ENCODE data around the gene ZNF410. TPM values are rescaled to one million over a fixed set of nuclear protein-coding genes. Genes with fewer than 3 reads are reported as not detected.

ZNF410 gene
- total RNA-seq, 1 experiment from 2014 or later, result 28.1 TPM

GRCh38 chr14:73887318-73887616 lies 608 bp downstream of the ZNF410 start:
- H4K8ac ChIP-seq (replicated peaks; ENCODE audit: insufficient read length, low read depth, low read length), result no peak overlapping the region
- H3K27me3 ChIP-seq (ENCODE audit: insufficient read depth, low read length), result no peaks in the 10 kb centered on the region
- Mint-ChIP-seq H3K36me3 (ENCODE audit: insufficient read depth in 1 of 3, low read depth in 3 of 3) (peaks cover 0 to 7% (median 6%) of the 10 kb centered on the region in 3 experiments; a peak in 4 of 7 replicates), H3K4me3 (peak overlapping the region; percentile 86 to 91), H3K27ac (peak overlapping the region; percentile 42 to 85 (median 70); a peak in 4 of 7 replicates), H3K9me3 (no peaks in the 10 kb centered on the region), H3K4me1 (peaks cover 19 to 21% of the 10 kb centered on the region in 2 experiments), H3K27me3 (ENCODE audit: low read depth) (no peaks in the 10 kb centered on the region)
- H3K79me1 ChIP-seq (ENCODE audit: insufficient read depth, low read depth, low read length, poor library complexity, severe bottlenecking), result peaks cover 6% of the 10 kb centered on the region
- H4K20me1 ChIP-seq (ENCODE audit: control insufficient read depth, insufficient read depth, insufficient read length), result no peaks in the 10 kb centered on the region
- peak overlapping the region; percentile 91 for H3K4me2 ChIP-seq (ENCODE audit: insufficient read depth, insufficient read length, low read length)
- H3K14ac ChIP-seq (ENCODE audit: insufficient read depth, low read length), result no peak overlapping the region
- H4K5ac ChIP-seq (ENCODE audit: insufficient read length, low read depth, low read length), result no peak overlapping the region
- H3K4me1 ChIP-seq (ENCODE audit: insufficient read depth, low read length), result no peaks in the 10 kb centered on the region
- no peak overlapping the region for H2BK15ac ChIP-seq (ENCODE audit: low read depth, low read length)
- H2BK20ac ChIP-seq (ENCODE audit: low read depth, low read length, poor library complexity, severe bottlenecking), result no peak overlapping the region
- H3K79me2 ChIP-seq (ENCODE audit: insufficient read depth, low read length), result peaks cover 10% of the 10 kb centered on the region; the same call in 1 of the 2 replicates
- H2AFZ ChIP-seq (ENCODE audit: low read length), result no peak overlapping the region
- H3K9ac ChIP-seq (ENCODE audit: extremely low read depth, insufficient read length, low read length), result peak overlapping the region; percentile 85
- H3K27ac ChIP-seq (ENCODE audit: insufficient read length, low read depth, low read length), result no peak overlapping the region
- H2BK12ac ChIP-seq (ENCODE audit: insufficient read length, low read depth, low read length), result no peak overlapping the region
- peaks cover 13% of the 10 kb centered on the region for H3K23me2 ChIP-seq (ENCODE audit: insufficient read length, low read depth, low read length, poor library complexity, severe bottlenecking)
- TF ChIP-seq CTCF (conservative IDR thresholded peaks at IDR 0.05), result no peak
- no peaks in the 10 kb centered on the region for H3K9me3 ChIP-seq (ENCODE audit: control insufficient read depth, low read depth, low read length)
- H3K18ac ChIP-seq (ENCODE audit: insufficient read length, low read depth, low read length), result no peak overlapping the region
- no peak overlapping the region for H2BK120ac ChIP-seq (ENCODE audit: low read depth, low read length, poor library complexity, severe bottlenecking)
- no peak overlapping the region for H2AK5ac ChIP-seq (ENCODE audit: insufficient read length, low read length)
- H3K4ac ChIP-seq (ENCODE audit: low read depth, low read length), result no peak overlapping the region
- no peak overlapping the region for H2BK5ac ChIP-seq (ENCODE audit: insufficient read length, low read length)
- no peak overlapping the region for H4K91ac ChIP-seq (ENCODE audit: insufficient read length, low read depth, low read length)
- no peak for DNase-seq
- no peak overlapping the region for H3K56ac ChIP-seq (ENCODE audit: insufficient read length, low read depth, low read length)
- no peak overlapping the region for H3T11ph ChIP-seq (ENCODE audit: low read length)
- WGBS (ENCODE audit: extremely low coverage, insufficient read length, low lambda C conversion rate), result no CpG with 5 or more reads among the region's 7 CpGs
- no peak overlapping the region for H3K23ac ChIP-seq (ENCODE audit: insufficient read length, low read depth, low read length)
